Breast epithelium (tissue), 4 donors: ENCODE data around the gene DACT2. TPM values are rescaled to one million over a fixed set of nuclear protein-coding genes. Genes with fewer than 3 reads are reported as not detected.
"Not testable (repeated sequence)": the region's sequence is repeated elsewhere in the genome, so short reads cannot be mapped to it uniquely, and the experiment has no call there.

ENCODE experiments used
- DNase-seq, 2 donors: peaks; one replicate each; pipeline ENCODE4 v3.0.0-alpha.2; 2019; ENCODE audit warnings: low spot score in 2 of 2
- H3K27ac ChIP-seq, 2 donors: fragments of 200-600 bp; sonication (generic) in 1 of 2; one replicate each; pipeline ENCODE4 v1.5.1; 2016 to 2019; ENCODE audit warnings: mild to moderate bottlenecking in 1 of 2
- H3K27me3 ChIP-seq, 2 donors: fragments of 200-600 bp; sonication (generic) in 1 of 2; one replicate each; pipeline versions ENCODE4 v1.5.1 to v1.6.0; 2017 to 2019; ENCODE audit warnings: control low read depth in 1 of 2, mild to moderate bottlenecking in 1 of 2
- H3K36me3 ChIP-seq: fragments of 200-600 bp; one replicate; pipeline ENCODE4 v1.5.1; 2019
- H3K4me1 ChIP-seq, 2 donors: fragments of 200-600 bp; sonication (generic); one replicate each; pipeline ENCODE4 v1.5.1; 2016 to 2019; ENCODE audit warnings: control low read depth in 1 of 2
- H3K4me3 ChIP-seq, 3 donors: fragments of 200-600 bp; sonication (generic); 1 replicate in 2 of 3; 2 replicates in 1 of 3; pipeline ENCODE4 v1.5.1; 2016 to 2019; ENCODE audit warnings: mild to moderate bottlenecking in 3 of 3, moderate library complexity in 2 of 3
- H3K9me3 ChIP-seq, 2 donors: fragments of 200-600 bp; sonication (generic) in 1 of 2; one replicate each; pipeline ENCODE4 v1.5.1; 2016 to 2019; ENCODE audit warnings: control low read depth in 1 of 2
- POLR2A ChIP-seq: fragments of 450-650 bp; IDR thresholded peaks from one replicate; pipeline ENCODE4 v1.6.1; 2016; ENCODE audit warnings: antibody characterized with exemption, mild to moderate bottlenecking, moderate library complexity
- POLR2AphosphoS5 ChIP-seq, 3 donors: sonication (generic); formaldehyde crosslinking; IDR thresholded peaks; one replicate each; pipeline ENCODE4 v1.6.1; 2017; ENCODE audit warnings: antibody characterized with exemption in 3 of 3
- intact Hi-C: fragments of 100-400 bp; cut with DNase I; formaldehyde crosslinking; loops from one replicate; pipeline ENCODE4 v1.15.1; 2023; ENCODE audit warnings: low total_unique reads
- total RNA-seq, 3 donors: library from RNA; depleted of rRNA; stranded (reverse); fragments of >200 nt; gene quantifications; one replicate each; pipeline ENCODE4 v1.1.0, GENCODE V29; 2016
- TF ChIP-seq, protein P1 (sequence below), 3 donors: fragments of 450-650 bp; IDR thresholded peaks; one replicate each; pipeline ENCODE4 v1.5.1; 2016 to 2017; ENCODE audit warnings: antibody characterized with exemption in 3 of 3, mild to moderate bottlenecking in 3 of 3, moderate library complexity in 3 of 3

DACT2 gene
- total RNA-seq, 3 donors from 2014 or later = 0.32 to 1.0 TPM; not detected in 1

GRCh38 chr6:168318090-168318489, 1.5 kb downstream of the DACT2 start:
- H3K4me1 ChIP-seq = no peaks in the 10 kb centered on the region
- H3K4me3 ChIP-seq = no peak overlapping the region
- H3K27me3 ChIP-seq = peaks cover 0 to 34% of the 10 kb centered on the region in 2 donors
- DNase-seq = no peak
- no peak overlapping the region for H3K27ac ChIP-seq
- H3K36me3 ChIP-seq = no peaks in the 10 kb centered on the region
- intact Hi-C loops = no loop called here
- no peaks in the 10 kb centered on the region for H3K9me3 ChIP-seq
- TF ChIP-seq, protein P1, sequence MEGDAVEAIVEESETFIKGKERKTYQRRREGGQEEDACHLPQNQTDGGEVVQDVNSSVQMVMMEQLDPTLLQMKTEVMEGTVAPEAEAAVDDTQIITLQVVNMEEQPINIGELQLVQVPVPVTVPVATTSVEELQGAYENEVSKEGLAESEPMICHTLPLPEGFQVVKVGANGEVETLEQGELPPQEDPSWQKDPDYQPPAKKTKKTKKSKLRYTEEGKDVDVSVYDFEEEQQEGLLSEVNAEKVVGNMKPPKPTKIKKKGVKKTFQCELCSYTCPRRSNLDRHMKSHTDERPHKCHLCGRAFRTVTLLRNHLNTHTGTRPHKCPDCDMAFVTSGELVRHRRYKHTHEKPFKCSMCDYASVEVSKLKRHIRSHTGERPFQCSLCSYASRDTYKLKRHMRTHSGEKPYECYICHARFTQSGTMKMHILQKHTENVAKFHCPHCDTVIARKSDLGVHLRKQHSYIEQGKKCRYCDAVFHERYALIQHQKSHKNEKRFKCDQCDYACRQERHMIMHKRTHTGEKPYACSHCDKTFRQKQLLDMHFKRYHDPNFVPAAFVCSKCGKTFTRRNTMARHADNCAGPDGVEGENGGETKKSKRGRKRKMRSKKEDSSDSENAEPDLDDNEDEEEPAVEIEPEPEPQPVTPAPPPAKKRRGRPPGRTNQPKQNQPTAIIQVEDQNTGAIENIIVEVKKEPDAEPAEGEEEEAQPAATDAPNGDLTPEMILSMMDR (IDR thresholded peaks at IDR 0.05) = no peak
- no peak for TF ChIP-seq POLR2AphosphoS5 (IDR thresholded peaks at IDR 0.05)
- TF ChIP-seq POLR2A = no peak

GRCh38 chr6:168315596-168315995, 4.0 kb downstream of the DACT2 start:
- intact Hi-C loops = no loop called here
- no peak for TF ChIP-seq POLR2AphosphoS5 (IDR thresholded peaks at IDR 0.05)
- TF ChIP-seq, protein P1 (IDR thresholded peaks at IDR 0.05) = no peak
- TF ChIP-seq POLR2A = no peak
- H3K4me3 ChIP-seq = no peak overlapping the region
- H3K27me3 ChIP-seq = peaks cover 0 to 29% of the 10 kb centered on the region in 2 donors
- H3K4me1 ChIP-seq = no peaks in the 10 kb centered on the region
- DNase-seq = no peak
- no peaks in the 10 kb centered on the region for H3K36me3 ChIP-seq
- H3K27ac ChIP-seq = peak overlapping the region in 1 of 2 donors; percentile 33
- no peaks in the 10 kb centered on the region for H3K9me3 ChIP-seq

DNA sequence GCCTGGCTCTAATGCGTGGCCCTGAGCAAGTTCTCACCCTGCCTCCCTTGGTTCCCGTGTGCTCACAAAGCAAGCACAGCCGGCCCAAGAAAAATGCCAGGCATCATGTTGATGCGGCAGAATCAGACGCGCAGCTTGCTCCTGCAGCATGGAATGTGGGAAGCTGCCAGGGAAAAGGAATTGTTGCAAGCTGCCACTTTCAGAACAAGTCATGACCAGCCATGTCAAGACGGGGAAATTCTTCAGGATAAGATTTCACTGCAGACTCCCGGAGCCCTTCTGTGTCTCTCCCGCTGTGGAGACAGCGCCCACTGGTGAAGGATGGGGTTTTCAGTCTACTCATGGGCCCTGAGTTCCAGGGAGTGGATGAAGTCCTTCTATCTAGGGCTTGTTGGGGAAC, 4.6 kb downstream of the DACT2 start:
- peak in 1 of 2 donors; percentile 81 for DNase-seq
- no peak overlapping the region for H3K4me3 ChIP-seq
- no peaks in the 10 kb centered on the region for H3K9me3 ChIP-seq
- intact Hi-C loops = no loop called here
- H3K4me1 ChIP-seq = no peaks in the 10 kb centered on the region
- no peaks in the 10 kb centered on the region for H3K36me3 ChIP-seq
- H3K27me3 ChIP-seq = peaks cover 0 to 24% of the 10 kb centered on the region in 2 donors
- no peak for TF ChIP-seq POLR2A
- TF ChIP-seq POLR2AphosphoS5 (IDR thresholded peaks at IDR 0.05) = peak in 1 of 3 donors; percentile 16
- TF ChIP-seq, protein P1 (IDR thresholded peaks at IDR 0.05) = peak in 1 of 3 donors; percentile 30
- H3K27ac ChIP-seq = peak overlapping the region; percentile 21 to 48

- Histone ChIP-seq H3K36me3 (no peaks in the 10 kb centered on the region), H3K4me3 (no peak overlapping the region), H3K4me1 (no peaks in the 10 kb centered on the region), H3K27me3 (peaks cover 0 to 16% of the 10 kb centered on the region in 2 donors), H3K9me3 (no peaks in the 10 kb centered on the region), H3K27ac (peak overlapping the region; percentile 48 to 59)
- intact Hi-C loops = no loop called here
- no peak for TF ChIP-seq POLR2A
- no peak for TF ChIP-seq POLR2AphosphoS5 (IDR thresholded peaks at IDR 0.05)
- TF ChIP-seq, protein P1 (IDR thresholded peaks at IDR 0.05) = no peak
- DNase-seq = no peak
Measured at GRCh38 chr6:168314021-168314420, 5.6 kb downstream of the DACT2 start.

DNA sequence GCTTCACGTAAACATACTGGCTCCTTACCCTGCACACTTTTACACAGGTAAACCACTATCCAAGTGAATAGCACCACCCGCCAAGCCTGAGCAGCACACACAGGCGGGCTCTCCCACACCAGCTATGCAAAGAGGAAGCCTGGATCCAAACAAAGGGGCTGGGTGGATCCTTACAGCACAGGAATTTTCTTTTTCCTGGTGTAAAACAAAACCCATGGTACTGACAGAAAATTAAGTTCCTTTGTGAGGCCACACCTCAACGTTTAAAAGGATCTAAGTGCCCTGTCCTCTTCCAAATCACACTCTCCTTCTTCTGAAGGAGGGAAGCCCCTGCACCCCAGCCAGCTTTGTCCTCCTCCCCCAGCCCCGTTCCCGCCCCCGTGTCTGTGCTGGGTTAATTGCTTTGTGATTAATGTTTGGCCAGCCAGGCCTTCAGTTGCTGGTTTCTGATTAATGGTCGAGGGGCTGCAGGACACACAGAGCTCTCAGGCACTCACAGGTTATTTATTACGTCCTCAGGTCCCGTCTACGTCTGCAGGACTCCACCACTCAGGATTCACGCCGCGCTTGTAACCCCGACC, 6.1 kb downstream of the DACT2 start:
- Histone ChIP-seq H3K4me1 (no peaks in the 10 kb centered on the region), H3K27me3 (peaks cover 0 to 11% of the 10 kb centered on the region in 2 donors), H3K36me3 (no peaks in the 10 kb centered on the region), H3K9me3 (no peaks in the 10 kb centered on the region), H3K27ac (peak overlapping the region; percentile 48 to 59), H3K4me3 (no peak overlapping the region)
- intact Hi-C loops = no loop called here
- no peak for DNase-seq
- TF ChIP-seq, protein P1 (IDR thresholded peaks at IDR 0.05) = no peak
- no peak for TF ChIP-seq POLR2A
- no peak for TF ChIP-seq POLR2AphosphoS5 (IDR thresholded peaks at IDR 0.05)

DNA sequence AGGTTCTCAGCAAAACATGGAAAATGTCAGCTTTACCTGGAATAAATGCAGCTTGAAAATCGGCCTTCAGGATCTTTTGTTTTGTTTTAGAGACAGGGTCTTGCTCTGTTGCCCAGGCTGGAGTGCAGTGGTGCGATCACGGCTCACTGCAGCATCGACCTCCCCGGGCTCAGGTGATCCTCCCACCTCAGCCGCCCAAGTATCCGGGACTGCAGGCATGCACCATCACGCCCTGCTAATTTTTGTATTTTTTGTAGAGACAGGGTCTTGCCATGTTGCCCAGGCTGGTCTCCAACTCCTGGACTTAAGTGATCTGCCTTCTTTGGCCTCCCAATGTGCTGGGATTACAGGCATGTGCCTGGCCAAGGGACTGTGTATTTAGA, 7.5 kb downstream of the DACT2 start:
- H3K9me3 ChIP-seq, H3K27me3 ChIP-seq, H3K36me3 ChIP-seq, DNase-seq, intact Hi-C loops, H3K4me1 ChIP-seq, H3K4me3 ChIP-seq, H3K27ac ChIP-seq: not testable (repeated sequence)
